MCF 10A (cell line): ENCODE results near the gene UNC13B. TPM values are rescaled to one million over a fixed set of nuclear protein-coding genes. Genes with fewer than 3 reads are reported as not detected.
A peak's percentile ranks its signal among the peaks of the same experiment; 100 is the strongest.

Experiments
- BruUV-seq: library from RNA; stranded (reverse); fragments of 400-500 nt; replicated peaks from 2 replicates; lab custom pipeline; 2021; lab: Mats Ljungman, UMichigan
- CTCF ChIA-PET: fragments of 300-600 bp; sonication (Branson Sonifier 250); formaldehyde crosslinking; extraction: SDS; loops from one replicate; lab custom pipeline; 2021; ENCODE audit warnings: antibody characterized with exemption, inconsistent platforms; lab: Yijun Ruan, JAX
- POLR2A ChIA-PET: fragments of 300-600, 350-650 bp; sonication (Branson Sonifier 250); formaldehyde crosslinking; extraction: SDS; loops from one replicate; lab custom pipeline; 2020; ENCODE audit warnings: antibody characterized with exemption, inconsistent platforms; lab: Yijun Ruan, JAX
- DNase-seq: peaks from one replicate; pipeline ENCODE4 v3.0.0-alpha.2; 2018; ENCODE audit not compliant: unreplicated experiment
- H3K27ac Mint-ChIP-seq: one replicate; pipeline ENCODE4 v1.8.0; 2022; ENCODE audit warnings: mild to moderate bottlenecking, low read depth, mixed read lengths; ENCODE audit not compliant: unreplicated experiment
- H3K27me3 Mint-ChIP-seq: one replicate; pipeline ENCODE4 v1.8.0; 2022; ENCODE audit warnings: mixed read lengths; ENCODE audit not compliant: insufficient read depth, unreplicated experiment
- H3K36me3 Mint-ChIP-seq: one replicate; pipeline ENCODE4 v1.8.0; 2022; ENCODE audit warnings: mild to moderate bottlenecking, moderate library complexity, mixed read lengths; ENCODE audit not compliant: insufficient read depth, unreplicated experiment
- H3K4me1 Mint-ChIP-seq: one replicate; pipeline ENCODE4 v1.8.0; 2022; ENCODE audit warnings: mixed read lengths; ENCODE audit not compliant: insufficient read depth, unreplicated experiment
- H3K4me3 Mint-ChIP-seq: one replicate; pipeline ENCODE4 v1.8.0; 2022; ENCODE audit warnings: mild to moderate bottlenecking, moderate library complexity, mixed read lengths; ENCODE audit not compliant: unreplicated experiment
- H3K9me3 Mint-ChIP-seq: one replicate; pipeline ENCODE4 v1.8.0; 2022; ENCODE audit warnings: mixed read lengths; ENCODE audit not compliant: unreplicated experiment
- intact Hi-C: fragments of 100-400 bp; cut with micrococcal nuclease; formaldehyde crosslinking; loops from 2 replicates; pipeline ENCODE4 v1.14.1; 2022
- total RNA-seq: library from RNA; stranded (reverse); gene quantifications from 2 replicates; pipeline ENCODE4 v1.2.3, GENCODE V29; 2022
- TF ChIP-seq, protein P1 (sequence below): fragments of 200-600 bp; IDR thresholded peaks from one replicate; pipeline ENCODE4 v1.8.0; 2022; ENCODE audit warnings: antibody characterized with exemption, mild to moderate bottlenecking; ENCODE audit not compliant: unreplicated experiment

The UNC13B gene
- total RNA-seq, 1 experiment from 2014 or later = 22.9 TPM

DNA sequence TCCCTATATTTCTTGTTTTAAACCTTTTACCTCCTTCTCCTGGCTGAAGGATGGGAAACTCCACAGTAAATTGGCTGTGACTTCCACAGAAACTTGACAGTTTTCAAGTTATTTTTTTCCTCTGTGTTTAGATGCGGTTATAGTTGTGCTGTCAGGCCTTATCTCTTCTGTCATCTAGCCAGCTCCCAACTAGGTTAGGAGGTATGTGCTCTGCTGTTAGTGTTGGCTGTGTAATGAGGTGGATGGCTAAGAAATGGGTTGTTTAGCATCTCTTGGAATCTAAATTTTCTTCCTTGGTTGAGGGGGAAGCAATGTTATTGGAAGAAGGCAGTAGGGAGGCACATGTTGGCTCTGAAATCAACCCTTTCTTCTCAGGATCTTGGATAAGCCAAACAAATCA is 178.2 kb downstream of the UNC13B start:
- BruUV-seq = no TSS peak
- Mint-ChIP-seq H3K9me3 (no peaks in the 10 kb centered on the region), H3K27me3 (no peaks in the 10 kb centered on the region), H3K4me1 (peaks cover 16% of the 10 kb centered on the region), H3K36me3 (peaks cover 12% of the 10 kb centered on the region), H3K27ac (no peak overlapping the region), H3K4me3 (no peak overlapping the region)
- POLR2A ChIA-PET = no interaction called here
- TF ChIP-seq, protein P1, sequence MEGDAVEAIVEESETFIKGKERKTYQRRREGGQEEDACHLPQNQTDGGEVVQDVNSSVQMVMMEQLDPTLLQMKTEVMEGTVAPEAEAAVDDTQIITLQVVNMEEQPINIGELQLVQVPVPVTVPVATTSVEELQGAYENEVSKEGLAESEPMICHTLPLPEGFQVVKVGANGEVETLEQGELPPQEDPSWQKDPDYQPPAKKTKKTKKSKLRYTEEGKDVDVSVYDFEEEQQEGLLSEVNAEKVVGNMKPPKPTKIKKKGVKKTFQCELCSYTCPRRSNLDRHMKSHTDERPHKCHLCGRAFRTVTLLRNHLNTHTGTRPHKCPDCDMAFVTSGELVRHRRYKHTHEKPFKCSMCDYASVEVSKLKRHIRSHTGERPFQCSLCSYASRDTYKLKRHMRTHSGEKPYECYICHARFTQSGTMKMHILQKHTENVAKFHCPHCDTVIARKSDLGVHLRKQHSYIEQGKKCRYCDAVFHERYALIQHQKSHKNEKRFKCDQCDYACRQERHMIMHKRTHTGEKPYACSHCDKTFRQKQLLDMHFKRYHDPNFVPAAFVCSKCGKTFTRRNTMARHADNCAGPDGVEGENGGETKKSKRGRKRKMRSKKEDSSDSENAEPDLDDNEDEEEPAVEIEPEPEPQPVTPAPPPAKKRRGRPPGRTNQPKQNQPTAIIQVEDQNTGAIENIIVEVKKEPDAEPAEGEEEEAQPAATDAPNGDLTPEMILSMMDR = no peak
- intact Hi-C loops = no loop called here
- CTCF ChIA-PET = no interaction called here
- DNase-seq = no peak

DNA sequence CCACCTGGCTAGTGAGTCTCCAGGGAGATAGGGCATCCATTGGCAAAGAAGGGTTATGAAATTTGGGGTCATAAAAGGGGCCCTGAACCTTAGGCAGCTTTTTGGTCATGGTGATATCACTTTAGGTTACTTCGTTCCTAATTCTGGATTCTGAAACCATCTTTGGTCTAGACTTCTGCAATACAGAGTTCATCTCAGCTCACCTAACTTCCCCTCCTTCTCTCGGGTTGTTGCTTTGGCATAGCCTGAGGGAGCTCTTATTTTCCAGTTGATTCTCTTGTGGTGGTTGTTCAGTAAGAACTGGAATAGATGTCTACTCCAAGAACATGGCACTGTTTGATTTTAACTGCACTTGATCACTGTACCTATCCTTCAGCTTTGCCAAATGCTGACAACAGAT is 179.2 kb downstream of the UNC13B start:
- peaks cover 16% of the 10 kb centered on the region for H3K4me1 Mint-ChIP-seq
- ChIA-PET POLR2A (interaction anchor here (0.6 kb wide), 1 partner anchor 90 kb away, joined by 3 read pairs; no protein-coding TSS in a partner anchor), CTCF (interaction anchor here (0.6 kb wide), 1 partner anchor 198 kb away, joined by 3 read pairs; no protein-coding TSS in a partner anchor)
- peaks cover 7% of the 10 kb centered on the region for H3K36me3 Mint-ChIP-seq
- intact Hi-C loops = no loop called here
- H3K27ac Mint-ChIP-seq = no peak overlapping the region
- no TSS peak for BruUV-seq
- no peak overlapping the region for H3K4me3 Mint-ChIP-seq
- TF ChIP-seq, protein P1 = no peak
- H3K27me3 Mint-ChIP-seq = no peaks in the 10 kb centered on the region
- DNase-seq = no peak
- H3K9me3 Mint-ChIP-seq = no peaks in the 10 kb centered on the region

DNA sequence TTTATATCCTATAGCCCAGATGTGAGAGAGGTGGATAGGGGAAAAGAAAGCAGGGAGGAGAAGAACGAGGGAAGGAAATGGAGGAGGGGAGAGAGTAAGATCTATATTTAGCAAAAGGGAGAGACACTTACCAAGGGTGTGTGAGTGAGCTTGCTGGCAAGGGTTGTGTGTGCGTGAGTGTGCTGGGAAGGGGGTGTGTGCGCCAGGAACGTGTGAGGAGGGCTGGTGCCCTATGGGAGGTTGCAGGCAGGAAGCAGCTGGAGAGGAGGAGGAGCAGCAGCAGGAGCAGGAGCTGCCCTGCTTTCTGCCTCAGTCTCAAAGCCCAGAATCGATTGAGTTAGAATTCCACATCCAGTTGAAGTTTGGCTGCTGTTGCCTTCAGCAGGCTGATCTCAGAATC is 179.8 kb downstream of the UNC13B start:
- Mint-ChIP-seq H3K27me3 (no peaks in the 10 kb centered on the region), H3K27ac (no peak overlapping the region), H3K4me1 (peaks cover 16% of the 10 kb centered on the region), H3K4me3 (no peak overlapping the region), H3K36me3 (peaks cover 7% of the 10 kb centered on the region), H3K9me3 (no peaks in the 10 kb centered on the region)
- intact Hi-C loops = no loop called here
- ChIA-PET CTCF (interaction anchor here (0.6 kb wide), 1 partner anchor 197 kb away, joined by 3 read pairs; no protein-coding TSS in a partner anchor), POLR2A (interaction anchor here (0.6 to 0.7 kb wide), 2 partner anchors 91 to 1777 kb away, joined by 3 read pairs; no protein-coding TSS in a partner anchor)
- peak; percentile 18 for DNase-seq
- TF ChIP-seq, protein P1 = no peak
- BruUV-seq = no TSS peak

DNA sequence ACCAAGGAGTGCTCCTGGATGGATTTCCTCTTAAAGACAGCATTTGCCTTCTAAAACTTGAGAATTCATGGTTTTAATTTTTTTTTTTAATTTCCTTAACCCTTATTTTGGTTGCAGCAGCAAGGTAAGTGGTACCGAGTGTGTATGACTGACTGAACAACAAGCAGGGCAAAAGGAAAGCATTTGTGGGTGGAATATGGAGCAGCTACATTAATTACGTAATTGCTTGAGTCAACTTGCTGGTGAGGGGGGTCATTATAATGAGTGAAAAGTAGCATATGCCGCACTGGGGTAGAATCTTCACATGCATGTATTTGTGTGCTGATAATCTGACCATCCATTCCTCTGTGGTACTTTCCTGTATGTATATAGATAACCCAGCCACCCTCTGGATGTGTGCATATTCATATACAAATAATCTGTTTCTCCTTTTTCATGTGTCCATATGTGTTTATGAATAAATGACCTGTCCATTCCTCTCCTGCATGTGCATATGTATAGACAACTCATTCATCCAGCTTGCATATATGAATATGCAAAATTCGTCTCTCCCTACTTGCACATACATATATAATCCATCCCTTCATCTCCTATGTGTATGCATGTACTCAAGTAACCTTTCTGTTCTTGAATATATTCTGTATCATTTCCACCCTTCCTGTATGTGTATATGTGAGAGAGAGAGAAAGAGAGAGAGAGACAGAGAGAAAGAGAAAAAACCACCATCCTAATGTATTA is 180.6 kb downstream of the UNC13B start:
- H3K9me3 Mint-ChIP-seq = no peaks in the 10 kb centered on the region
- TF ChIP-seq, protein P1 = no peak
- no peak overlapping the region for H3K27ac Mint-ChIP-seq
- H3K4me1 Mint-ChIP-seq = peaks cover 16% of the 10 kb centered on the region
- no peak overlapping the region for H3K4me3 Mint-ChIP-seq
- no peaks in the 10 kb centered on the region for H3K27me3 Mint-ChIP-seq
- peaks cover 5% of the 10 kb centered on the region for H3K36me3 Mint-ChIP-seq
- CTCF ChIA-PET = no interaction called here
- POLR2A ChIA-PET = interaction anchor here (0.7 kb wide), 1 partner anchor 1777 kb away, joined by 3 read pairs; no protein-coding TSS in a partner anchor
- no peak for DNase-seq
- intact Hi-C loops = no loop called here
- BruUV-seq = no TSS peak
